CMK (cell line): ENCODE measurements around the gene NOL3.

ENCODE experiments used
- DNase-seq: peaks from one replicate; pipeline ENCODE4 v3.0.0-alpha.2; 2010; ENCODE audit warnings: low read depth

NOL3 gene

GRCh38 chr16:67155295-67156142 lies 14.8 kb upstream of the NOL3 start:
- DNase-seq = no peak

GRCh38 chr16:67156143-67156844 lies 14.0 kb upstream of the NOL3 start:
- no peak for DNase-seq

- no peak for DNase-seq
These were observed 13.1 kb upstream of the NOL3 start for GRCh38 chr16:67157106-67157748.

GRCh38 chr16:67157892-67158635 lies 12.3 kb upstream of the NOL3 start:
- DNase-seq = no peak

GRCh38 chr16:67158637-67159600 lies 11.4 kb upstream of the NOL3 start:
- no peak for DNase-seq

- no peak for DNase-seq
These were observed 8.7 kb upstream of the NOL3 start for GRCh38 chr16:67161595-67162058.

GRCh38 chr16:67162506-67163163 lies 7.7 kb upstream of the NOL3 start:
- no peak for DNase-seq

- no peak for DNase-seq
These were observed 7.0 kb upstream of the NOL3 start for GRCh38 chr16:67163164-67163998.

- DNase-seq = no peak
These were observed 6.3 kb upstream of the NOL3 start for GRCh38 chr16:67163999-67164558.

GRCh38 chr16:67164599-67165061 lies 5.7 kb upstream of the NOL3 start, which contains the start of gene HSF4:
HSF4 (plus strand) TSS chr16:67164745; CDS start chr16:67164812, 67 bp downstream.
- DNase-seq = no peak

- DNase-seq = no peak
These were observed 4.9 kb upstream of the NOL3 start for GRCh38 chr16:67165121-67166078.

- DNase-seq = no peak
These were observed 4.2 kb upstream of the NOL3 start for GRCh38 chr16:67166110-67166547.

GRCh38 chr16:67166598-67167168 lies 3.7 kb upstream of the NOL3 start:
- no peak for DNase-seq

- no peak for DNase-seq
These were observed 2.8 kb upstream of the NOL3 start for GRCh38 chr16:67167588-67167987.

GRCh38 chr16:67169011-67169451 lies 1.3 kb upstream of the NOL3 start:
- DNase-seq = no peak

- DNase-seq = no peak
These were observed 633 bp upstream of the NOL3 start for GRCh38 chr16:67169642-67170167.
